Fibroblast of mammary gland (primary cell): ENCODE measurements around the gene ADGRV1.

Experiments
- DNase-seq: peaks from one replicate; pipeline ENCODE4 v3.0.0-alpha.2; 2010; ENCODE audit warnings: low read depth
- H3K4me3 ChIP-seq: 2 replicates; pipeline ENCODE4 v1.5.1; 2011; ENCODE audit warnings: low read depth, mild to moderate bottlenecking, low read length, moderate library complexity; ENCODE audit not compliant: control insufficient read depth
- TF ChIP-seq, protein P1 (sequence below): conservative IDR thresholded peaks from 2 replicates; pipeline ENCODE4 v1.5.1; 2011; ENCODE audit warnings: low read depth, low read length, inconsistent platforms; ENCODE audit not compliant: control insufficient read depth, insufficient read depth

The ADGRV1 gene

DNA sequence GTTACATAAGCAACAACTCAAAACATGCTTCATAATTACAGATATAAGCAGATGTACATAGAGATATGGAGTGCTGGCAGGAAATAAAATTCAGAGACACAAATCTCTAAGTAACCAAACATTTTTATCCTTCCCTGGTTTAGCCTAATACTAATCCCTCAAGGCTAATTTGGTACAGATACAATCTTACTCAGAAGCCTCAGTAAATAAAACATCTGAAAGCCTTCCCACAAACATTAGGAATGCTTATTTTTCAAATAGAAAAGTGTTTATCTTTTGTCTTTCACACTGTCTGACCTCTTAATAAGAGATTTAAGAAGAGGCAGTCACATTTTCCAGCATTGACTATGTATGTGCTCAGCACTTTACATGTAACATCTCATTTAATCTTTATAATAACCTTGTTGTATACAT lies 425.1 kb downstream of the ADGRV1 start:
- TF ChIP-seq, protein P1, sequence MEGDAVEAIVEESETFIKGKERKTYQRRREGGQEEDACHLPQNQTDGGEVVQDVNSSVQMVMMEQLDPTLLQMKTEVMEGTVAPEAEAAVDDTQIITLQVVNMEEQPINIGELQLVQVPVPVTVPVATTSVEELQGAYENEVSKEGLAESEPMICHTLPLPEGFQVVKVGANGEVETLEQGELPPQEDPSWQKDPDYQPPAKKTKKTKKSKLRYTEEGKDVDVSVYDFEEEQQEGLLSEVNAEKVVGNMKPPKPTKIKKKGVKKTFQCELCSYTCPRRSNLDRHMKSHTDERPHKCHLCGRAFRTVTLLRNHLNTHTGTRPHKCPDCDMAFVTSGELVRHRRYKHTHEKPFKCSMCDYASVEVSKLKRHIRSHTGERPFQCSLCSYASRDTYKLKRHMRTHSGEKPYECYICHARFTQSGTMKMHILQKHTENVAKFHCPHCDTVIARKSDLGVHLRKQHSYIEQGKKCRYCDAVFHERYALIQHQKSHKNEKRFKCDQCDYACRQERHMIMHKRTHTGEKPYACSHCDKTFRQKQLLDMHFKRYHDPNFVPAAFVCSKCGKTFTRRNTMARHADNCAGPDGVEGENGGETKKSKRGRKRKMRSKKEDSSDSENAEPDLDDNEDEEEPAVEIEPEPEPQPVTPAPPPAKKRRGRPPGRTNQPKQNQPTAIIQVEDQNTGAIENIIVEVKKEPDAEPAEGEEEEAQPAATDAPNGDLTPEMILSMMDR: no peak
- no peak for DNase-seq
- no peak overlapping the region for H3K4me3 ChIP-seq

DNA sequence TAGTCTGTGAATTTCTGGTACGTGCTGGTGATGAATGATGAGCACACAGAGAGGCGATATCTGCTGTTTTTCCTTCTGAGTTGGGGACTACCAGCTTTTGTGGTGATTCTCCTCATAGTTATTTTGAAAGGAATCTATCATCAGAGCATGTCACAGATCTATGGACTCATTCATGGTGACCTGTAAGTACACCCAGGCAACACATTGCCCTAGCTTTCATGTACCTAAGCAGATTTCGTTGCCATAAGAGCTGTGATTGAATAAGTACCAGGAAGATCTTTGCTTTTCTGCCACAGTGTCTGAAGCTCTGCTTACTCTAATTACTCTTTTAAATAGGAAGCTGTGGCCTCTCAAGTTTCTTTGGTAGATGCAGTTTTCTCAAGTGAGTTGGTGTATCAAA lies 426.7 kb downstream of the ADGRV1 start:
- no peak for DNase-seq
- TF ChIP-seq, protein P1: no peak
- H3K4me3 ChIP-seq: no peak overlapping the region

DNA sequence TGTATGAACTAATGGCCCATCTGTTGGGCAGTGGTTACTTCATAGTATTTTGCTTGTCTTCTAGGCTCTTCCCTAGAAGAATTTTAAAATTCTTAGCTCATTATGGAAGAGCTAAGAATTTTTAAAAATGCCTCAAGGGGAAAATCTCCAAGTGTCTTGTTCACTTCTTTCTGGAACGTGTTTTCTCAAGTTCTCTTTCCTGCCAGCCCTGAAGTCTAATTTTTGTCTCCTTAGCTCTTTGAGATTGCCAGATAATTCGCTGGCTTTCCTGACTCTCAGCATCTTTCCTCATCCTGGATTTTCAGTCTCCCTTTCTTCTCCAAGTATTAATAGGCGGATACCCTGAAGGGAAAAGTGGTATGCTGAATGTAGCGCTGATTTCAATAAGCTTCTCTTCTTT lies 429.1 kb downstream of the ADGRV1 start:
- H3K4me3 ChIP-seq: no peak overlapping the region
- DNase-seq: no peak
- TF ChIP-seq, protein P1: no peak

DNA sequence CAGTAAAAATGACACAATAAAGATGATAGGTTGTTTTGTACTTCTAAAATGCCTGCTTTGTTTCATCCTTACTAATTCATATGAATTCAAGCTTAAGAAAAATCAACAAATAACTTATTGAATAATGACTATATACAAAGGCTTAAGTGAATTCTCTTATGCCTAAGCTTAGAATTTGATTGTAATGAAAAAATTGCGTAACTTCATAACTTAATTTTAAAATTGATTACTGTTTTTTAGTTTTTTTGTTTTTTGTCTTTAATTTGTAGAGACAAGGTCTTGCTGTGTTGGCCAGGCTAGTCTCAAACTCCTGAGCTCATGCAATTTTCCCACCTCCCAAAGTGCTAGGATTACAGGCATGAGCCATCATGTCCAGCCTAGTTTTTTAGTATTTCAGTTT lies 432.6 kb downstream of the ADGRV1 start:
- DNase-seq: no peak
- TF ChIP-seq, protein P1: no peak
- no peak overlapping the region for H3K4me3 ChIP-seq

DNA sequence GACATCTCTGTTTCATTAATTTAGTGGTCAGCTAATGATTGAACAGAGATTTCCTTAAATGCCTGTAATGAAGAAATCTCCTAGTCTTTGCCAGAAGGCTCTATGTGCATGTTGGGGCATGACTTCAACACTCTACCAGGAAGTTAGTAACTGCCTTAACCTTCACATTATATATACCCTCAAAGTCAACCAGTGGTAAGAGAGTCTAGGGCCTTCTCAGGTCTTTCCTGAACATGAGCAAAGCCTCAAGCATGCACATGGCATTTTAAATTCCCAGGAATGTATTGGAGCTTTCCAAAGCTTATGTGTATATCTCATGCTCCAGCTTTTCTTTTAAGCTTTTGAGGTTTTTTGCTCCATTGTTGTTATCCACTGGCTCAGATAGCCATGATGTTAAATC lies 436.2 kb downstream of the ADGRV1 start:
- H3K4me3 ChIP-seq: no peak overlapping the region
- TF ChIP-seq, protein P1: no peak
- no peak for DNase-seq

DNA sequence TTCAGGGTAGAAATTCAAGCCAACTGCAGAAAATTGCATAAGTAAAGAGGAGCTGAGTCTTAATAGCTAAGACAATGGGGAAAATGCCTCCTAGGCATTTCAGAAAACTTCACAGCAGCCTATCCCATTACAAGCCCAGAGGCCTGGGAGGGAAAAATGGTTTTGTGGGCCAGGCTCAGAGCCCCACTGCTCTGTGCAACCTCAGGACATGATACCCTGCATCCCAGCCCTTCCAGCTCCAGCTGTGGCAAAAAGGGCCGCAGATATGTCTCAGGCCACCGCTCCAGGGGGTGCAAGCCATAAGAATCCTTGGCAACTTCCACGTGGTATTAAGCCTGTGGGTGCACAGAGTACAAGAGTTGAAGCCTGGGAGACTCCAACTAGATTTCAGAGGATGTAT lies 437.5 kb downstream of the ADGRV1 start:
- no peak for DNase-seq
- TF ChIP-seq, protein P1: no peak
- H3K4me3 ChIP-seq: no peak overlapping the region

GRCh38 chr5:90997082-90997481 lies 438.5 kb downstream of the ADGRV1 start:
- no peak for DNase-seq
- H3K4me3 ChIP-seq: no peak overlapping the region
- TF ChIP-seq, protein P1: no peak
